Astrocyte of the hippocampus (primary cell): ENCODE measurements around the gene QRFPR.
A peak's percentile ranks its signal among the peaks of the same experiment; 100 is the strongest.
"Not testable (repeated sequence)": the region's sequence is repeated elsewhere in the genome, so short reads cannot be mapped to it uniquely, and the experiment has no call there.

Source experiments
- DNase-seq: peaks from one replicate; pipeline ENCODE4 v3.0.0; 2011; ENCODE audit warnings: low read depth, low spot score

The QRFPR gene

DNA sequence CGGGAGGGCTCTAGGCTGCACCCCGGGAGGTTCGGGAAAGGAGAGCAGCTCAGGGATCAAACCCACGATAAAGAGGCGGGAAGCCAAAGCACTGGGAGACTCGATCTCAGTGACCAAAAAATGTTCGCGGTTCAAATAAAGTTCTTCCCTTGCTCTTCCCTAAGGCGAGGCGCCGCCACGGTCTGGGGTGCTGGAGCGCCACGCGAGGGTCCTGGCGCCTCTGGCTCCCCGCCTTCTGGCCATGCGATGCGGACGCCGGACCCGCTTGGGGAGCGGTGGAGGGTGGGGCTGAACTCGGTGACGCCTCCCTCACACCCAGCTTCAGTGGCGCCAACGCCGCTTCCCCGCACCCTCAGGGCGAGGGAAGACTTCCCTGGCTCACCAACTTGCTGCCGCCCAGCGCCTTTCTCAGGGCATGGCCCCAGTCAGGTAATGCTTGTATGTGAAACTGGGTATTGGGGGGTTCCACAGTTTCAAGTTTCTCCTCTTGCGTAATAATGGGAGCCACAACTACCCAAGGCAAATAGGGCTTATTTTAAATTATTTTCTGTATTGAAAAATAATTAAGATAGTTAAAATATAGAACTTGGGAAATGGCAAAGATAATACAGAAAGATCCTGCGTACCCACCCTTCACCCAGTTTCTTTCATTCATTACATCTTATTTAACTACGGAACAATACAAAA, at the start of gene QRFPR:
Gene QRFPR (minus strand): TSS at position 243 of the 687 bp plus-strand sequence. CDS start 371 bp downstream, outside the sequence.
- DNase-seq: no peak

DNA sequence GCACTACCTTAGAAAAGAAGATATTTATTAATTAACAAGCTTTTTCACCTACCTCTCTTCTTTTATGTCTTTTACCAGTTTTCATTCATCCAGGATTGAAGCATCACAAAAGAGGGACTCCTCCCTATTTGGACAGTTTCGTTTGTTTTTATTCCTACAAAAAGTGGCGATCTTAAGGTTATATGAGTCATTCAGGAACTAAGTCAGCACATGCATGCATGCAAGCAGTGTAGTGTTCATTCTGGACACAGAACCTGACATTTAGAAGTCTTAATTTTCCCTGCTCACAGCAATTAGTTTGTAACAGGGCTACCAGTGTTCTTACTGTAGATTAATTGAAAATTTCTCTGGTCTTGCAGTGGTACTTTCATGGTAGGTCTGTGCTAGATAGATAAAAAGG, 47.9 kb upstream of the QRFPR start:
- peak; percentile 6 for DNase-seq

DNA sequence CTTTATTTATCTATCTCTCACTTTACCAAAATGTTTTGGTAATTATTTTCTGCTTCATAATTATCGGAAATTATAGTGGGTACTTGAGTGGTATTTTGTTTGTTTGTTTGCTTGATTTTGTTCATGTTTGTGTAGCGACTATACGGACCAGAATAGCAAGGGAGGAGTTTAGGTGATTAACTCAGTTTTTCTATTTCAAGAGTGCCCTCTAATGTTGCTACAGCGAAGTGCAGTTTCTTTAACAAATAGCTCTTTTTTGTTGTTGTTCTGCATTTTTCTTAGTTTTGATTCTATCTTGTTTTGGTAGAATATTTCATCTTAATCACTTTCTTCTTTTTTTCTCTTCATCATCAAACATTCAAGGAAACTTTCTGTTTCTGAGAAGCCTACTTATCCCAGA, 40.8 kb upstream of the QRFPR start:
- DNase-seq: no peak

DNA sequence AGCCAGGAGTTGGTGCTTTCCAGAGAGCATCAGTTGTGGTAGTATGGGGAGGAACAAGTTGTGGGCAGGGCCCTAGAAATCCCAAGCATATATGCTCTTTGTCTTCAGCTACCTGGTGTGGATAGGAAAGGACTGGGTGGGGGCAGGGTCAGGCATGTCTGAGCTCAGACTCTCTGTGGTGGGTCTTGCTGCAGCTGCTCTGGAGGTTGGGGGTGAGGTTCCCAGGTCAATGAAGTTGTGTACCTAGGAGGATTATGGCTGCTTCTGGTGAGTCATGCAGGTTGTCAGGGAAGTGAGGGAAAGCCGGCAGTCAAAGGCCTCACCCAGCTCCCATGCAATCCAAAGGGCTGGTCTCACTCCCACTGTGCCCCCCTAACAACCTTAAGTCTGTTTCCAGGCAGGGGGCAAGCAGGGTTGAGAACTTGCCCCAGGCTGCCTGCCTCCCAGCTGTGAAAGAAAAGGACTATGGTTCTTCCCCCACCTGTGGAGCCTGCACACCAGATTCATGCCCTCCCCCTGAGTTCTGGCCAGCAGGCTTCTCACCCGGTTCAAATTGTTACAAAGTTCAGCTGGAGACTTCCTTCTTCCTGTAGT, 30.4 kb upstream of the QRFPR start:
- no peak for DNase-seq

DNA sequence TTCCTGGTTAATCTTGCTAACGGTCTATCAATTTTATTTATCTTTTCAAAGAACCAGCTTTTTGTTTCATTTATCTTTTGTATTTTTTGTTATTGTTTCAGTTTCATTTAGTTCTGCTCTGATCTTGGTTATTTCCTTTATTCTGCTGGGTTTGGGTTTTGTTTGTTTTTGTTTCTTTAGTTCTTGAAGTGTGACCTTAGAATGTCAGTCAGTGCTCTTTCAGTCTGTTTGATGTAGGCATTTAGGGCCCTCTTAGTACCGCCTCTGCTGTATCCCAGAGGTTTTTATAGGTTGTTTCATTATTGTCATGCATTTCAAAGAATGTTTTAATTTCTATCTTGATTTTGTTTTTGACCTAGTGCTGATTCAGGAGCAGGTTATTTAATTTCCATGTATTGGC, 27.7 kb upstream of the QRFPR start:
- DNase-seq: not testable (repeated sequence)

- no peak for DNase-seq
Observed at GRCh38 chr4:121400632-121401031, 19.8 kb upstream of the QRFPR start.

DNA sequence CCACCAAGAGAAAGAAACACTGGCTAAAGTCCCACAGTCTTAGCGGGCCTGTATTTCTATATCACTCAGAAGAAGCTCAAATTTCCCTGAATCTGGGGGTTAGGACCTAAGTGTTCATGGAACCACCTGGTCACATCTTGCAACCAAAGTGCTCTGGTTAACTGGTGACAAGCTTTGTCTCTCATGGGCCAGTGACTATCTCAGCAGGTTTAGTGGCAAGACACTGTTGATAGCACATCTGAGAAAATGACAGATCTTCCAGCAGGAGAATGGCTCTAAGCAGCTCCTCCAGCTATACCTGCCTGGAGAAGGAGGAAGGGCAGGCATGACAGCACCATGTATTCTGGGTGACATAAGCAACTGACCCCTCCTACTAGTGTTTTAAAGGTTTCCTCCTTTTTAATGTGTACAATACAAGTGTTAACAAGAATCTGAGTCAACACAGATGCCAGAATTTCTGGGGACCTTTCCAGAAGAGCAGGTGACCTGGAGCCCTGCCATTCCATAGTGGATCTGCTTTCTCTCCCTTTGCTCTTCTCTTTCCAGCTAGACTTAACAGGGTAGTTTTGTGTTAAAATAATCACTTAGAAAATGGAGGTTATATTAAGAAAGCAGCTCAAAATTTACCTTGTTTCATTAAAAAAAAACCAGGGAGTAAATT, 17.3 kb upstream of the QRFPR start:
- DNase-seq: no peak

DNA sequence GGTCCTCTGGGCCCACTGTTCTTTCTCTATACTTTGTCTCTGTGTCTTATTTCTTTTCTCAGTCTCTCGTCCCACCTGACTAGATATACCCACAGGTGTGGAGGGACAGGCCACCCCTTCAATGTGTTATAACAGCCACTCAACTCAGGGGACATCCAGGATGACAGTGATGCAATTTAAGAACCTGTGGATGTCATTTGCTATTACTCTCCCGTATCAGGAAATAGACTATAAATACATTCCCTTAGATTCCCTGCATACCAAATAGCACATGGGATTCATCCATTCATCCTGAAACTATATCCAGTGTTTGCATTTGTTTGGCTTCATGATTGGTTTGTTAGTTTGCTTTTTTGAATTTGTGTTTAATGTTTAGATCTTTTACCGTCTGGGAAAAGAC, 16.6 kb upstream of the QRFPR start:
- no peak for DNase-seq

GRCh38 chr4:121392426-121393086, 11.7 kb upstream of the QRFPR start:
- no peak for DNase-seq

DNA sequence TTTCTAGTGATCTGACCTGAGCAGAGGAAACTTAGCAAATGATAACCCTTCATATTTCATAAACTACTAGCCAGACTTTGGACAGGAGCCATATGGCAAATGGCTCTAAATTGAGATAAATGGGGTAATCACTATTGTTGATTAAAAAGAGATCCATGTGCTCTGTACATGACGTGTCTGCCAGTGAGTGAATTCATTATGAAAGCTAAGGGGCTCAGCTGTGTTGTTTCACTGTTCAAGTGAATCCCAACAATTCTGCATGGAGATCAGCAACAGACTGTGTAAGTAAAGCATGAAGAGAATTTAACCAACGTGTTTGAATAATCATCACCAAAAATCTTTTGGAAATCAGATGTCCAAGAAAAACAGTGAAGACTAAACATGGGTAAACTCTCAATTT, 9.5 kb upstream of the QRFPR start:
- no peak for DNase-seq

GRCh38 chr4:121379276-121379675, 1.5 kb downstream of the QRFPR start:
- DNase-seq: no peak

GRCh38 chr4:121377076-121377475, 3.7 kb downstream of the QRFPR start:
- DNase-seq: no peak

GRCh38 chr4:121376556-121376955, 4.3 kb downstream of the QRFPR start:
- no peak for DNase-seq

DNA sequence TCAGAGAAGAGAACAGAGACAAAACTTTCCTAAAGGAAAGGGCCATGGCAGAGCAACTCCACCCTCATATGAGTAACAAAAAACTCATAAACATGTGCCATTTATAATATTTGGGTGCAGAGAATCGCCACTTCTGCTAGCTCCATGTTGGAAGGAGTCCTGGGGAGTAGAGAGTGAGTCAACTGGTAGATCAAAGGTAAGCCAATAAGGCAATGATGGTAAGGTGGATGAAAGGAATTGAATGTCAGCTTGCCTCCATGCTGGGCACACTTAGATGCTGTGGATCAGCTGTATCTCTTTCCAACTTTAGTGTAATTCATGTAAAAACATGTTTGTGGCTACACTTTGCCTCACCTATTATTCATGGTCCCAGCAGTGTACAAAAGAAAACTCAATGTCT, 4.7 kb downstream of the QRFPR start:
- DNase-seq: no peak

- DNase-seq: peak; percentile 38
Observed at GRCh38 chr4:121375262-121375661, 5.6 kb downstream of the QRFPR start.

GRCh38 chr4:121373841-121374240, 7.0 kb downstream of the QRFPR start:
- no peak for DNase-seq

GRCh38 chr4:121370729-121371325, 10.0 kb downstream of the QRFPR start:
- DNase-seq: peak; percentile 58

GRCh38 chr4:121360495-121360894, 20.3 kb downstream of the QRFPR start:
- DNase-seq: no peak

GRCh38 chr4:121358473-121358872, 22.3 kb downstream of the QRFPR start:
- peak; percentile 29 for DNase-seq

DNA sequence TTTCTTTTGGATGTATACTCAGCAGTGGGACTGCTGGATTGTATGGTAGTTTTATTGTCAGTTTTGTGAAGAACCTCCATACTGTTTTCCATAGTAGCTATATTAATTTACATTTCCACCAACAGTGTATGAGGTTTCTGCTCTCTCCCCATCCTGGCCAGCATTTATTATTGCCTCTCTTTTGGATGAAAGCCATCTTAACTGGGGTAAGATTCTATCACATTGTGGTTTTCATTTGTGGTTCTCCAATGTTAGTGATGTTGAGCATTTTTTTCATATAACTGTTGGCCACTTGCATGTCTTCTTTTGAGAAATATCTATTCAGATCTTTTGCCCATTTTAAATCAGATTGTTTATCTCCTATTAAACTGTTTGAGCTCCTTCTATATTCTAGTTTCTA, 27.6 kb downstream of the QRFPR start:
- peak; percentile 31 for DNase-seq

DNA sequence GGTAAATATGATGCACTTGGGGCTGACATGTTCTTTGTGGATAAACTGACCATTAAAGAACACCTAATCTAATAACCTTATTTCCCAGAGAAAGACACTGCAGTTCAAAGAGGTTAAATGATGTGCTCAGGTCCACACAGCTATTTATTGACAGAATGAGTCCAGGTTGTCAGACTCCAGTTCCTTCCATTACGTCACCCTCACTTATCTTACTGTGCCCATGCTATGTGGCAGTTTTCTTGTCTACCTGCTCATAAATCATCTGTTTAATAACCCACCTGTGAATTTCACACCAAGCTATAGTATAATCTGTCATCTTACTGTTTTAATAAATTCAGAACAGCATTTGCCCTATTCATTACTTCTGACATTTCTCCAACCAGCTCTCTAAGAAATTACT, 36.7 kb downstream of the QRFPR start:
- DNase-seq: no peak

- DNase-seq: no peak
Observed at GRCh38 chr4:121340247-121340646, 40.6 kb downstream of the QRFPR start.
